T-helper 1 cell (primary cell): ENCODE measurements around the gene ZNRF3.
A peak's percentile ranks its signal among the peaks of the same experiment; 100 is the strongest.

Experiments
- DNase-seq, 5 donors: peaks; one replicate each; pipeline ENCODE4 v3.0.0-alpha.2; 2012 to 2020

Gene ZNRF3

GRCh38 chr22:28953976-28954880 lies 70.9 kb downstream of the ZNRF3 start:
- no peak for DNase-seq

DNA sequence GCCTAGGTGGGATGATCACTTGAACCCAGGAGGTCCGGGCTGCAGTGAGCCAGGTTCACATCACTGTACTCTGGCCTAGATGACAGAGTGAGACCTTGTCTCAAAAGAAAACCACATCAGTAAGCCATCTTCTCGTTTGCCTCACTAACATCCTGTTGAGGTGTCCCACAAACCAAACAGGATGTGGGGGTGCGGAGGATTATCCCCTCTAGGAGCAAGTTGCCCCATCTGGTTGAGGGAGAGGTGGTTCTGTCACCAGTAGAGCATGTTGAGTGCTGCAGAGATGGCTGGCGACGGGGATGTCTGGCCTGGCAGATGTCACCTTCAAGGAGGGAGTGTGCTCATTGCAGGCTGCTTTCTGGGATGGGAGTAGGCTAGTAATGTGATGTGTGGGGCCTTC lies 72.4 kb downstream of the ZNRF3 start:
- peak; percentile 11 to 89 (median 50) for DNase-seq

DNA sequence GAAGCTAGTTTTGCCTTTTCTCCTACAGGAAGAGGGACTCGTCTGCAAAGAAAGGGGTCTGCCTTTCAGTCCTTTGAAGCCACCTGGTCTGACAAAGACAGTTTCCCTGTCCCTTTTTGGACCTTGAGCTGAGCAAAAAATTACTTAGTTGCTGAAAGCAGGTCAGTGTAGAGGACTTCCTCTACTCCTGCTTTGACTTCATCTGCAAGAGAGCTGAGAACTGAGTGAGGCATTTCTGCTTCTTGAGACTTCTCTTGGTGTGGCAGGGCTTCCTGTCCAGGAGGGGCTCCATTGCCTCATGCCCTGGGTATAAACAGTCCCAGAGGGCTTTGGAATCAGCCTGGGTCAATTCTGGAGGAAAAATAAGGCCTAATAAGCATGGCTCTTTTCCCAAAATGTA lies 73.1 kb downstream of the ZNRF3 start:
- DNase-seq = no peak

GRCh38 chr22:28958611-28959010 lies 75.2 kb downstream of the ZNRF3 start:
- DNase-seq = no peak

DNA sequence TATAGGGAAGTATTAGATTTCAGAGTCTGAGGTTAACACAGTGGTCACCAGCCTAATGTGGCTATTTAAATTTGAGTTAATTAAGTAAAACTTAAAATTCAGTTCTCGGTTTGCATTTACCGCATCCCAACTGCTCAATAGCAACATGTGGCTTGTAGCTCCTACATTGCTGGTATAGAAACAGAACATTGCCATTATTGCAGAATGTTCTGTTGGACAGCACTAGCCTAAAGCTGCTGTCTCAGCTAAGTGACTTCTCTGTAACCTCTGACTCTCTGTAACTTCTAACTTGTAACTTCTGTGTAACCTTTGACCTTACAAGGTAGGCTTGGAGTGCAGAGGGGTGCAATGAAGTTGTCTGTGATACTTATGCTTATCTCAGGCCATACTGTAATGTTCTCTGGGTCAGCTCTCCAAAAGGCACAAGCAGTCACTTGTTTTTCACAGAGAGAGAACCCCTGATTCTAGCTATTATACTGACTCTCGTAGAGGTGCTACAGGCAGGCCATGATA lies 78.7 kb downstream of the ZNRF3 start:
- DNase-seq = no peak

GRCh38 chr22:28963362-28963761 lies 80.0 kb downstream of the ZNRF3 start:
- no peak for DNase-seq

- DNase-seq = no peak
These were observed 83.8 kb downstream of the ZNRF3 start for GRCh38 chr22:28967163-28967665.

DNA sequence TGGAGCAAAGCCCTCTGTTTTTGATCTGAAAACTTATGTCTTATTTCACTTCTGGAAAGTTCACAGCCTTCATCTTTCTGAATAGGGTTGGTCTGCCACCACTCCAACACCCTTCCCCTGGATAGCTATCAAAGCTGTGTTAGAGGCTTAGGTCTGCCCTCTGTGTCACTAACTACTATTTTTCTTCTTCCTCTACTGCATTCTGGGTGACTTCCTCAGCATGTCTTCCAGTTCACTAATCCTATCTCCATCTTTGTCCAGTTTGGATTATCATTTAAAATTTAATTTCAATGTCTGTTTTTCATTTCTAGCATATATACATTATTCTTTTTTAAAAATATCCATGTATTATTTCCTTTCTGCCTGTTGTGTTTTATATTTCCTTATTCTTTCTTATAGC lies 84.6 kb downstream of the ZNRF3 start:
- no peak for DNase-seq

- no peak for DNase-seq
These were observed 86.2 kb downstream of the ZNRF3 start for GRCh38 chr22:28969401-28970168.

DNA sequence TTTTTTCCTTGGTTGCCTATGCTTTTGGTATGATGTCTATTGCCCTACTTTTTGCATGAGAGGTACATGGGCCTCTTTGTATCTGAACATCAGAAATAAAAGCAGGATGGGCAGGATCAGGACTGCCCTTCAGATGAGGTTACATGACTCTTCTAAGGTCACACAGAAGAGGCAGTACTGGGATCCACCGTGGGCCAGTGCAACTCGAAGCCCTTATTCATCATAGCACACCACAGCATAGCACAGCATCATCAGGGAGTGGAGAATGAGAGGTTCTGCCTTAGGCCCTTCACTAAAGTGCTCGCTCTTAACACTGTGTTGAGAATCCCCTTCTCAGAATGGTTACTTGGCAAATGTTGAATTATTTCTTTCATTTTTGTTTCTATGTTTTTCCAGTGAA lies 90.0 kb downstream of the ZNRF3 start:
- DNase-seq = no peak

DNA sequence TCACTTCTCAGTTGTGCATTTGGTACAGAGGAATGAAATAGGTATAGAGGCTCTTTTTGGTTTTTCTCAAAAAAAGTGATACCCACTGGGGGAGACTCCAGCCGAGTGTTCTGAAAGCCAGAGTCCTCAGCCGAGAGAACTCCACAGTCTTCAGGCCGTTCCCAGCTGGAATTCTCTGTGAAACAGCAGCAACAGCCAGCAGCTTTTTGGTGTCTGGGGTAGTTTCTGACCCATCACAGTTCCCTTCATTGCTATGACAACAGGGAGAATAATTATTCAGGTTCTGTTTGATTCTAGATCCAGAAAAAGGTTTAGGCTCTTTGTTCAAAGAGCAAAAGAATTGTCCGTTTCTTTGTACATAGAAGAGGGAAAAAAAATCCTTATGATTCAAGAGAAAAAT lies 93.7 kb downstream of the ZNRF3 start:
- no peak for DNase-seq

- DNase-seq = no peak
These were observed 94.2 kb downstream of the ZNRF3 start for GRCh38 chr22:28977481-28977971.

GRCh38 chr22:28978158-28978557 lies 94.8 kb downstream of the ZNRF3 start:
- DNase-seq = no peak

DNA sequence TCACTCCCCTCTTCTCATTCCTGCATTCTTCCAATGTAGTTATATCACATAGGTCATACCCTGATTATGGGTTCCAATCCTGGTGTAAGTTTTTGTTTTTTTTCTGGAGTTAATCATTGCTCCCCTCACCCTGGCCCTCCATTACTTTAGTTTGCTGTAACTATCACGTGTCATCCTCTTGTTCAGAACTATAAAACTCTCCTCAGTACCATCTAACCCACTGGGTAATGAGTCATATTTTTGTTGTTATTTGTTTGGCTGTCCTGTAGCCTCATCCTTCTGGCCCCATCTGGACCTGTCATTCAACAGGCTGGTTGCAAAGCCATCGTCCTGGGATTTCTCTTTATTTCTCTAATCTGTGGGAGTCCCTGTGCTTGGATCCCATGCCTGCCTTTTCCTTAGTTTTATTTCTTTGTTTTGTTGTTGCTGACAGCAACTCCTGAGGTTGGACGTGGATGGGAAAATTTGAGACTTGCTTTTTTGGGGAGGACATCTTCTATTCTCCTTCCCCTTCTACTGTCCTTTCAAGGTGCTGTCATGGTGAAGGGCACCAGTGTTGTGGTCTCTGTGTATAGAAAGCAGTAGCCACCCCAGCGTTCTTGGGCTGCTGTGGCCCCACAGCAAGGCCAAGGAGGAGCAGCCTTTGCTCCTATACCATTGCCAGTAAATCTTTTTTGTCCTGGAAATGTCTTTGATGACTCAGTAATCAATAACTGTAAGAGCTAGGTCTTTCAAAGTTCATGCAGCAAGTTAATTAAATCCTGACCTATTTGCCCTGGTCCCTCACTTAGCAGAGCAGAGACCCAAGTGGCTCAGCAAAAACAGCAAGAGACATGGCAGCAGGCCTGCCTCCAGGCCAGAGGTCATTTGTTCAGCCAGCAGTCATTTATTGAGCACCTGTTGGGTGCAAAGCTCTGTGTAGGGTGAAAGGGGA lies 95.8 kb downstream of the ZNRF3 start:
- no peak for DNase-seq

- DNase-seq = no peak
These were observed 97.0 kb downstream of the ZNRF3 start for GRCh38 chr22:28980326-28980725.

- no peak for DNase-seq
These were observed 98.6 kb downstream of the ZNRF3 start for GRCh38 chr22:28981818-28982499.

GRCh38 chr22:28983190-28983589 lies 99.8 kb downstream of the ZNRF3 start:
- DNase-seq = no peak

GRCh38 chr22:28983788-28984441 lies 100.5 kb downstream of the ZNRF3 start:
- no peak for DNase-seq

- no peak for DNase-seq
These were observed 101.2 kb downstream of the ZNRF3 start for GRCh38 chr22:28984482-28985158.

DNA sequence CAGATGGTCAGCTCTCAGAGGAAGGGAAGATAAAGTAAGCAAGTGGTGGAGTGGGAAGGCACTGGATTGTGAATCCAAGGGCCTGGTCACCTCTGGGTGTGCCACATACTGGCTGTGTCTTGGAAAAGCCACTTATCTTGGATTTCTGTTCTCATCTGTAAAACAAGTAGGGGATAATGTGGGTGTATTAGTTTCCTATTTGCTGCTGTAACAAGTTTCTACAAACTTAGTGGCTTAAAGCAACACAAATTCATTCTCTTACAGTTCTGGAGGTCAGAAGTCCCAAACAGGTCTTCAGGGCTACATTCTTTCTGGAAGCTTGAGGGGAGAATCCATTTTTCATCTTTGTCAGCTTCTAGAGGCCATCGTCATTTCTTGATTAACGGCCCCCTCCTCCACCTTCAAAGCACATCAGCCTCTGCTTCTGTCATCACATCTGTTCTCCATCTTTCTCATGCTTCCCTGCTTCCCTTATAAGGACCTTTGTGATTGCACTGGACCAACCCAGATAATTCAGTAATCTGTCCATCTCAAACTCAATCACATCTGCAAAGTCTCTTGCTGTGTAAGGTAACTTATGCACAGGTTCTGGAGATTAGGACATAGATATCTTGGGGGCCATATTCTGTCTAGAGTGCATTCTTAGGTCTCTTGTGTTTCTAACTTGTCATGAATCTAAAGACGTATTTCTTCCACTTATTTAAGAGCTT lies 102.4 kb downstream of the ZNRF3 start:
- no peak for DNase-seq
